RWPE2 (cell line): Measurements from ENCODE around the gene ZNF431.

Experiments used
- ATAC-seq: fragments of 200-7000 bp; cut with Tn5 transposase; 3 replicates; pipeline ENCODE4 v1.9.1; 2021; ENCODE audit warnings: low read depth
- DNase-seq: peaks from one replicate; pipeline ENCODE4 v3.0.0-alpha.2; 2020; ENCODE audit warnings: low spot score
- H3K27ac ChIP-seq: fragments of 450-650 bp; 2 replicates; pipeline ENCODE4 v1.5.1; 2017; ENCODE audit warnings: mild to moderate bottlenecking; ENCODE audit not compliant: poor library complexity, severe bottlenecking
- H3K27me3 ChIP-seq: fragments of 250-450 bp; sonication (Bioruptor Pico); 2 replicates; pipeline ENCODE4 v1.5.1; 2021; ENCODE audit warnings: mild to moderate bottlenecking, moderate library complexity; ENCODE audit not compliant: insufficient read depth, poor library complexity, severe bottlenecking
- H3K36me3 ChIP-seq: fragments of 250-450 bp; sonication (Bioruptor Pico); 2 replicates; pipeline ENCODE4 v1.5.1; 2020; ENCODE audit warnings: low read depth, mild to moderate bottlenecking, moderate library complexity
- H3K4me1 ChIP-seq: fragments of 250-450 bp; sonication (Bioruptor Pico); 2 replicates; pipeline ENCODE4 v1.5.1; 2021; ENCODE audit warnings: mild to moderate bottlenecking, moderate library complexity; ENCODE audit not compliant: insufficient read depth, poor library complexity, severe bottlenecking
- H3K4me3 ChIP-seq: fragments of 250-450 bp; sonication (Bioruptor Pico); 2 replicates; pipeline ENCODE4 v1.5.1; 2021; ENCODE audit warnings: mild to moderate bottlenecking, moderate library complexity; ENCODE audit not compliant: severe bottlenecking
- H3K9me3 ChIP-seq: fragments of 250-450 bp; sonication (Bioruptor Pico); 2 replicates; pipeline ENCODE4 v1.5.1; 2021; ENCODE audit warnings: mild to moderate bottlenecking, moderate library complexity; ENCODE audit not compliant: severe bottlenecking
- TF ChIP-seq, protein P1 (sequence below): fragments of 450-650 bp; IDR thresholded peaks from one replicate; pipeline ENCODE4 v1.5.1; 2017; ENCODE audit warnings: mild to moderate bottlenecking, moderate library complexity; ENCODE audit not compliant: poor library complexity, severe bottlenecking

ZNF431 gene

GRCh38 chr19:21143428-21143827, 1.6 kb downstream of the ZNF431 start:
- Histone ChIP-seq H3K4me3 (no peak overlapping the region), H3K36me3 (peaks cover 51% of the 10 kb centered on the region), H3K27me3 (no peaks in the 10 kb centered on the region), H3K9me3 (no peaks in the 10 kb centered on the region), H3K27ac (no peak overlapping the region), H3K4me1 (peaks cover 12% of the 10 kb centered on the region)
- DNase-seq, result no peak
- no peak for ATAC-seq
- TF ChIP-seq, protein P1, sequence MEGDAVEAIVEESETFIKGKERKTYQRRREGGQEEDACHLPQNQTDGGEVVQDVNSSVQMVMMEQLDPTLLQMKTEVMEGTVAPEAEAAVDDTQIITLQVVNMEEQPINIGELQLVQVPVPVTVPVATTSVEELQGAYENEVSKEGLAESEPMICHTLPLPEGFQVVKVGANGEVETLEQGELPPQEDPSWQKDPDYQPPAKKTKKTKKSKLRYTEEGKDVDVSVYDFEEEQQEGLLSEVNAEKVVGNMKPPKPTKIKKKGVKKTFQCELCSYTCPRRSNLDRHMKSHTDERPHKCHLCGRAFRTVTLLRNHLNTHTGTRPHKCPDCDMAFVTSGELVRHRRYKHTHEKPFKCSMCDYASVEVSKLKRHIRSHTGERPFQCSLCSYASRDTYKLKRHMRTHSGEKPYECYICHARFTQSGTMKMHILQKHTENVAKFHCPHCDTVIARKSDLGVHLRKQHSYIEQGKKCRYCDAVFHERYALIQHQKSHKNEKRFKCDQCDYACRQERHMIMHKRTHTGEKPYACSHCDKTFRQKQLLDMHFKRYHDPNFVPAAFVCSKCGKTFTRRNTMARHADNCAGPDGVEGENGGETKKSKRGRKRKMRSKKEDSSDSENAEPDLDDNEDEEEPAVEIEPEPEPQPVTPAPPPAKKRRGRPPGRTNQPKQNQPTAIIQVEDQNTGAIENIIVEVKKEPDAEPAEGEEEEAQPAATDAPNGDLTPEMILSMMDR, result no peak

DNA sequence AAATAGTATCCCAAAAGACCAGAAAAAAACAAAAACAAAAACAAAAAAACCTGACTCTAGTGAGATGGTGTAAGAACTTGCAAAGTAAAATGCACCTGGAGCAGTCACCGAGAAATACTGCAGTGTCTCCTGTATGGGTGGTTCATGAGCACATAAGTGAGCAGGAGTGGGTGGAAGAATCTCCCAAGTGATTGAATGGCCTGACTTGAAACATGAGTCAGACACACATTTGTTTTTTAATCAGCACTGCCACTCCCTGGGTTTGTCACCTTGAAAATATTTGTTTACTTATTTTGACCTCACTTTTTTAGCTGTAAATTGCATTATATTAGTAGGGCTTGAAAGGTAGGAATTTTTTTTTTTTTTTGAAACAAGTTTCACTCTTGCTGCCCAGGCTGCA, 2.0 kb downstream of the ZNF431 start:
- Histone ChIP-seq H3K4me1 (peaks cover 12% of the 10 kb centered on the region), H3K27ac (no peak overlapping the region), H3K4me3 (no peak overlapping the region), H3K36me3 (peaks cover 55% of the 10 kb centered on the region), H3K9me3 (no peaks in the 10 kb centered on the region), H3K27me3 (no peaks in the 10 kb centered on the region)
- DNase-seq (no peak), ATAC-seq (no peak)
- TF ChIP-seq, protein P1, result no peak

- no peak overlapping the region for H3K4me3 ChIP-seq
- H3K27me3 ChIP-seq, result no peaks in the 10 kb centered on the region
- DNase-seq, result no peak
- TF ChIP-seq, protein P1, result no peak
- peaks cover 12% of the 10 kb centered on the region for H3K4me1 ChIP-seq
- H3K27ac ChIP-seq, result no peak overlapping the region
- peaks cover 83% of the 10 kb centered on the region for H3K36me3 ChIP-seq
- no peak for ATAC-seq
- no peaks in the 10 kb centered on the region for H3K9me3 ChIP-seq
These were observed 5.7 kb downstream of the ZNF431 start for GRCh38 chr19:21147540-21147939.

DNA sequence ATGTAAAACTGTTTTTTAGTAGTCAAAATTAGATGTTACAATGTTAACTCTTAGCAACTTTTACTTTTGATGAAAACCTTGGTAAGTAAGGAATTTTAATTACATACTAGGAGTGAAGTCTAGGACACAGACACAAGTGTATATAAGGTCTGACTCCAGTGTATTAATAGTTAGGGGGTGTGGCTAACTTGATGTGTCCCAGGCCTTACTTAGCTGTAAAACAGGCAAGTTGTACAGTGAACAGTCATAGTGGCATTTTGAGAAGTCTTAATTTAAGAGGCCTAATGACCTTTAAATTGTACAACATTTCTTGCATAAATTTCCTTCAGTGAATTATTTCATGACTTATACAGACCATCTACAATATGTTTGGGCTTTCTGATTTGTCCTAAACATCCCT, 6.8 kb downstream of the ZNF431 start:
- Histone ChIP-seq H3K27me3 (no peaks in the 10 kb centered on the region), H3K36me3 (peaks cover 86% of the 10 kb centered on the region), H3K4me1 (peaks cover 4% of the 10 kb centered on the region), H3K9me3 (no peaks in the 10 kb centered on the region), H3K4me3 (no peak overlapping the region), H3K27ac (no peak overlapping the region)
- DNase-seq, result no peak
- TF ChIP-seq, protein P1, result no peak
- no peak for ATAC-seq

GRCh38 chr19:21149877-21150276, 8.0 kb downstream of the ZNF431 start:
- Histone ChIP-seq H3K4me1 (no peaks in the 10 kb centered on the region), H3K27me3 (no peaks in the 10 kb centered on the region), H3K4me3 (no peak overlapping the region), H3K9me3 (no peaks in the 10 kb centered on the region), H3K27ac (no peak overlapping the region), H3K36me3 (peaks cover 81% of the 10 kb centered on the region)
- TF ChIP-seq, protein P1, result no peak
- ATAC-seq (no peak), DNase-seq (no peak)
